ENCODE results near the gene ADTRP. TPM values are rescaled to one million over a fixed set of nuclear protein-coding genes. Genes with fewer than 3 reads are reported as not detected.
A peak's percentile ranks its signal among the peaks of the same experiment; 100 is the strongest.

The ADTRP gene
- total RNA-seq, 1 experiment from 2014 or later: 0.86 TPM

GRCh38 chr6:11766589-11767450 is 11.8 kb downstream of the ADTRP start (continued):
- TF ChIP-seq, protein P1, sequence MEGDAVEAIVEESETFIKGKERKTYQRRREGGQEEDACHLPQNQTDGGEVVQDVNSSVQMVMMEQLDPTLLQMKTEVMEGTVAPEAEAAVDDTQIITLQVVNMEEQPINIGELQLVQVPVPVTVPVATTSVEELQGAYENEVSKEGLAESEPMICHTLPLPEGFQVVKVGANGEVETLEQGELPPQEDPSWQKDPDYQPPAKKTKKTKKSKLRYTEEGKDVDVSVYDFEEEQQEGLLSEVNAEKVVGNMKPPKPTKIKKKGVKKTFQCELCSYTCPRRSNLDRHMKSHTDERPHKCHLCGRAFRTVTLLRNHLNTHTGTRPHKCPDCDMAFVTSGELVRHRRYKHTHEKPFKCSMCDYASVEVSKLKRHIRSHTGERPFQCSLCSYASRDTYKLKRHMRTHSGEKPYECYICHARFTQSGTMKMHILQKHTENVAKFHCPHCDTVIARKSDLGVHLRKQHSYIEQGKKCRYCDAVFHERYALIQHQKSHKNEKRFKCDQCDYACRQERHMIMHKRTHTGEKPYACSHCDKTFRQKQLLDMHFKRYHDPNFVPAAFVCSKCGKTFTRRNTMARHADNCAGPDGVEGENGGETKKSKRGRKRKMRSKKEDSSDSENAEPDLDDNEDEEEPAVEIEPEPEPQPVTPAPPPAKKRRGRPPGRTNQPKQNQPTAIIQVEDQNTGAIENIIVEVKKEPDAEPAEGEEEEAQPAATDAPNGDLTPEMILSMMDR (IDR thresholded peaks at IDR 0.05 in 2 of 3, conservative IDR thresholded peaks at IDR 0.05 in 1 of 3; ENCODE audit: borderline replicate concordance in 1 of 3, insufficient read depth in 1 of 3, low read depth in 2 of 3, low read length in 2 of 3): no peak
- no peak for TF ChIP-seq EGR1 (IDR thresholded peaks at IDR 0.05; ENCODE audit: low read depth)

GRCh38 chr6:11766043-11766442 is 12.6 kb downstream of the ADTRP start:
- ChIA-PET RAD21 (ENCODE audit: low non-redundant PET in 1 of 2, low total read pairs in 2 of 2, uncharacterized antibody in 2 of 2, unreplicated experiment in 2 of 2) (no interaction called here), CTCF (no interaction called here), POLR2A (no interaction called here)
- no TSS peak for BruUV-seq (replicated peaks)
- Histone ChIP-seq H3K79me2 (ENCODE audit: insufficient read depth, low read length) (no peaks in the 10 kb centered on the region), H3K9me3 (ENCODE audit: control insufficient read depth in 1 of 2, insufficient read depth in 1 of 2, low read depth in 1 of 2, low read length in 2 of 2) (no peaks in the 10 kb centered on the region), H3K9me2 (ENCODE audit: insufficient read depth) (no peaks in the 10 kb centered on the region), H3K4me1 (ENCODE audit: control insufficient read depth in 1 of 2, insufficient read depth in 2 of 2, low read length in 2 of 2) (peaks cover 24 to 46% of the 10 kb centered on the region in 2 experiments), H3K4me2 (ENCODE audit: low read length) (peak overlapping the region; percentile 41), H3K4me3 (replicated peaks in 1 of 2; ENCODE audit: low read depth in 1 of 2, low read length in 2 of 2) (no peak overlapping the region), H3K9ac (ENCODE audit: low read length) (no peak overlapping the region), H3K27ac (ENCODE audit: low read depth, low read length) (no peak overlapping the region), H3K36me3 (ENCODE audit: control insufficient read depth in 1 of 2, insufficient read depth in 2 of 2, low read length in 2 of 2) (no peaks in the 10 kb centered on the region), H2AFZ (ENCODE audit: low read depth, low read length, poor library complexity, severe bottlenecking) (peak overlapping the region; percentile 63), H3K27me3 (ENCODE audit: insufficient read depth, low read length) (no peaks in the 10 kb centered on the region), H4K20me1 (ENCODE audit: insufficient read depth) (no peaks in the 10 kb centered on the region)
- intact Hi-C loops (cut with micrococcal nuclease): no loop called here
- DNase-seq (ENCODE audit: low read depth, low spot score): no peak
- no peak for ATAC-seq
- TF ChIP-seq ATF3 (IDR thresholded peaks at IDR 0.05) (no peak), SP1 (IDR thresholded peaks at IDR 0.05; ENCODE audit: low read depth) (no peak), ZNF274 (IDR thresholded peaks at IDR 0.05; ENCODE audit: low read depth, low read length) (no peak), EGR1 (IDR thresholded peaks at IDR 0.05; ENCODE audit: low read depth) (no peak), ZBTB33 (IDR thresholded peaks at IDR 0.05; ENCODE audit: extremely low read depth, insufficient replicate concordance, low read length) (no peak), JUND (IDR thresholded peaks at IDR 0.05) (no peak), POLR2AphosphoS5 (IDR thresholded peaks at IDR 0.05; ENCODE audit: low read depth, low read length) (no peak), TCF7L2 (IDR thresholded peaks at IDR 0.05; ENCODE audit: borderline replicate concordance, extremely low read depth, insufficient read depth, insufficient read length) (no peak), SRF (IDR thresholded peaks at IDR 0.05; ENCODE audit: low read depth) (no peak), CBX3 (IDR thresholded peaks at IDR 0.05; ENCODE audit: low read depth) (no peak), RAD21 (IDR thresholded peaks at IDR 0.05; ENCODE audit: low read depth) (no peak), EZH2 (IDR thresholded peaks at IDR 0.05) (no peak), YY1 (IDR thresholded peaks at IDR 0.05; ENCODE audit: extremely low read depth, insufficient replicate concordance, low read depth, low read length) (no peak), EZH2phosphoT487 (IDR thresholded peaks at IDR 0.05; ENCODE audit: borderline replicate concordance) (no peak), SIN3A (IDR thresholded peaks at IDR 0.05; ENCODE audit: low read depth) (no peak), ELF1 (IDR thresholded peaks at IDR 0.05; ENCODE audit: borderline replicate concordance, low read depth) (no peak), ZFX (IDR thresholded peaks at IDR 0.05) (no peak)
- TF ChIP-seq, protein P1 (IDR thresholded peaks at IDR 0.05 in 2 of 3, conservative IDR thresholded peaks at IDR 0.05 in 1 of 3; ENCODE audit: borderline replicate concordance in 1 of 3, insufficient read depth in 1 of 3, low read depth in 2 of 3, low read length in 2 of 3): no peak; a peak in 1 of 6 replicates

All from HCT116 (cell line).